Kidney epithelial cell (primary cell): Measurements from ENCODE around the gene DNAH8. TPM values are rescaled to one million over a fixed set of nuclear protein-coding genes. Genes with fewer than 3 reads are reported as not detected.

Source experiments
- DNase-seq: peaks from one replicate; pipeline ENCODE4 v3.0.0-alpha.2; 2010; ENCODE audit warnings: low read depth
- H3K27me3 ChIP-seq: 2 replicates; pipeline ENCODE4 v1.6.0; 2011; ENCODE audit warnings: low read length; ENCODE audit not compliant: control insufficient read depth, insufficient read depth
- H3K36me3 ChIP-seq: 2 replicates; pipeline ENCODE4 v1.5.1; 2011; ENCODE audit warnings: low read length; ENCODE audit not compliant: control insufficient read depth, insufficient read depth
- H3K4me3 ChIP-seq: 2 replicates; pipeline ENCODE4 v1.5.1; 2011; ENCODE audit warnings: low read depth, mild to moderate bottlenecking, control low read depth, low read length
- total RNA-seq: library from RNA; depleted of rRNA; stranded (reverse); fragments of >200 nt; gene quantifications from 2 replicates; pipeline ENCODE4 v1.2.3, GENCODE V29; 2015
- TF ChIP-seq, protein P1 (sequence below): IDR thresholded peaks from 2 replicates; pipeline ENCODE4 v1.5.1; 2011; ENCODE audit warnings: mild to moderate bottlenecking, moderate library complexity, low read length, control low read depth, inconsistent platforms; ENCODE audit not compliant: insufficient read depth, poor library complexity, severe bottlenecking

Gene DNAH8
- total RNA-seq, 1 donor from 2014 or later = not detected

GRCh38 chr6:39048481-39049399 is 333.6 kb downstream of the DNAH8 start, which contains the start of gene GLP1R:
Gene GLP1R, plus strand, starts transcription at chr6:39048781. Its CDS starts 60 bp downstream, at chr6:39048841.
- DNase-seq = no peak
- TF ChIP-seq, protein P1, sequence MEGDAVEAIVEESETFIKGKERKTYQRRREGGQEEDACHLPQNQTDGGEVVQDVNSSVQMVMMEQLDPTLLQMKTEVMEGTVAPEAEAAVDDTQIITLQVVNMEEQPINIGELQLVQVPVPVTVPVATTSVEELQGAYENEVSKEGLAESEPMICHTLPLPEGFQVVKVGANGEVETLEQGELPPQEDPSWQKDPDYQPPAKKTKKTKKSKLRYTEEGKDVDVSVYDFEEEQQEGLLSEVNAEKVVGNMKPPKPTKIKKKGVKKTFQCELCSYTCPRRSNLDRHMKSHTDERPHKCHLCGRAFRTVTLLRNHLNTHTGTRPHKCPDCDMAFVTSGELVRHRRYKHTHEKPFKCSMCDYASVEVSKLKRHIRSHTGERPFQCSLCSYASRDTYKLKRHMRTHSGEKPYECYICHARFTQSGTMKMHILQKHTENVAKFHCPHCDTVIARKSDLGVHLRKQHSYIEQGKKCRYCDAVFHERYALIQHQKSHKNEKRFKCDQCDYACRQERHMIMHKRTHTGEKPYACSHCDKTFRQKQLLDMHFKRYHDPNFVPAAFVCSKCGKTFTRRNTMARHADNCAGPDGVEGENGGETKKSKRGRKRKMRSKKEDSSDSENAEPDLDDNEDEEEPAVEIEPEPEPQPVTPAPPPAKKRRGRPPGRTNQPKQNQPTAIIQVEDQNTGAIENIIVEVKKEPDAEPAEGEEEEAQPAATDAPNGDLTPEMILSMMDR = no peak
- peaks cover 35% of the 10 kb centered on the region for H3K27me3 ChIP-seq
- H3K4me3 ChIP-seq = peak within 1 kb of the TSS; percentile 24
- no peaks in the 10 kb centered on the region for H3K36me3 ChIP-seq

DNA sequence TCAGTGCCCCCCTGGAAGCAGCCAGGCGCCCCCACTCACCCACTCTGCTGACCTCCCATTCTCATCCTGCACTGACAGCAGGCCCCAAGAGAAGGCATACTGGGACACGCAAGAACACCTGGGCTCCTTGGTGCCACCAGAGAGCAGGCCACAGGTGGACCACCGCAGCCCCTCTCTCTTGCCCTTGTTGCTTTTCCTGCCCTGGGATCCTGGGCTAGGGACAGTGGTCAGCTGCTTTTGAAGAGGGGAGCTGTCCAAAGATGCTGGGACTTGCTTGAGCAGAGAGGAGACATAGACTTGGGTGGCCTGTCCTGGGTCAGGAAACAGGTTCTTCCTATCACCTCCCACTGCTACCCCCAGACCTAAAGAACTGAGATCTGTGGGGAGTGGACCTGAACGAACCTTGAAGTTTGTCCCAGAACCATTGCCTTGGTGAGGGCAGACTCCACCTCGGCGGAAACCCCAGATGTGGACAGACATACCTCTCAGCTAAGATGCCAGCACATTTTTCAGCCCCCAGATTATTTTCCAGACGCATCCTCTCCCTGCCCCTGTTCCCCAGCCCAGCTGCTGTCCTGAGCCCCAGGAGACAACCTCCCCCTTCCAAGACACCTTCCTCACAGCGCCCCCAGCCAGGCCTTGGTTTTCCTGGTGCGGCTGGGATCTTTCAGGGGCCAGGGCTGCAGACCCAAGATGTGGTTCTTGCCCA is 334.6 kb downstream of the DNAH8 start:
- no peak for DNase-seq
- no peak overlapping the region for H3K4me3 ChIP-seq
- no peaks in the 10 kb centered on the region for H3K36me3 ChIP-seq
- TF ChIP-seq, protein P1 = no peak
- H3K27me3 ChIP-seq = peaks cover 35% of the 10 kb centered on the region

DNA sequence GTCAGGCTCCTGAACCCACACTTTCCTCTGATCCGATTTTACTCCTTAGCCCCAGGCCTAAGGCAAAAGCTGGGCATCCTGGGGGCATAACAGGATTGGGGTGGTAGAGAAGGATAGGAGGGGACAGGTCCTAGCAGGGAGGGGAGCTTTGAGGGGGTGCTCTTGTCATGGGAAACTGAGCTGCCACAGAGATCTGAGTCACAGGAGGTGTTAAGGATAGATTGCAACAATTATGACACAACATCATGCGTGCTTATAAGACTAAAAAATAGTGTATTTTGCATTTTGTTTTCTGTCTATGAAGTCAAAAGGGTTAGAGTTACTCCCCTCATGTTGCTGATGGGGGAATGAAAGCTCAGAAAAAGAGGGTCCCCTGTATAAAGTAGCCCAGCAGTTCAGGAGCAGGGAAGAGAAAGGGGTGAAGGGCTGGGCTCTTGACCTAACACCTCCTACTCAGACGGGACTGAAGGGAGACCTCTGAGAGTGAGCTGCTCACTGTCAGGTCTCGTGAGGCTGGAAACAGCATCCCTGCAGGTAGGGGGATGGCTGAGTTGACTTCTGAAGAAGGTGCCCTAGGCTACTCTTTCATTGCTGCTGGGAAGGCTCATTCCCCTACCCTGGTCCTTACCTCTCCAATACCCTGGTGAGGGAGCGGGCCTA is 335.5 kb downstream of the DNAH8 start:
- Histone ChIP-seq H3K36me3 (no peaks in the 10 kb centered on the region), H3K4me3 (no peak overlapping the region), H3K27me3 (peaks cover 33% of the 10 kb centered on the region)
- TF ChIP-seq, protein P1 = no peak
- no peak for DNase-seq

GRCh38 chr6:39051399-39052122 is 336.4 kb downstream of the DNAH8 start:
- Histone ChIP-seq H3K36me3 (no peaks in the 10 kb centered on the region), H3K4me3 (no peak overlapping the region), H3K27me3 (peaks cover 30% of the 10 kb centered on the region)
- TF ChIP-seq, protein P1 = no peak
- DNase-seq = no peak

- TF ChIP-seq, protein P1 = no peak
- no peak overlapping the region for H3K4me3 ChIP-seq
- no peaks in the 10 kb centered on the region for H3K36me3 ChIP-seq
- no peak for DNase-seq
- peaks cover 18% of the 10 kb centered on the region for H3K27me3 ChIP-seq
Measured at GRCh38 chr6:39053016-39053624, 338.0 kb downstream of the DNAH8 start.
